Tibial nerve (tissue), 4 donors: ENCODE data around the gene PICK1.

Experiments used
- EP300 ChIP-seq, 2 donors: sonication (generic); formaldehyde crosslinking; IDR thresholded peaks; one replicate each; pipeline ENCODE4 v1.6.1; 2017; ENCODE audit warnings: antibody characterized with exemption in 2 of 2, mild to moderate bottlenecking in 1 of 2
- POLR2A ChIP-seq, 2 donors: fragments of 450-650 bp; IDR thresholded peaks; one replicate each; pipeline ENCODE4 v1.6.1; 2017; ENCODE audit warnings: antibody characterized with exemption in 2 of 2, mild to moderate bottlenecking in 2 of 2, moderate library complexity in 2 of 2
- TF ChIP-seq, protein P1 (sequence below), 5 experiments: fragments of 200-600 bp in 3 of 5; fragments of 450-650 bp in 2 of 5; sonication (generic) in 3 of 5; IDR thresholded peaks; one replicate each; pipeline ENCODE4 v1.5.1; 2016 to 2019; ENCODE audit warnings: antibody characterized with exemption in 5 of 5, mild to moderate bottlenecking in 3 of 5, moderate library complexity in 2 of 5

GRCh38 chr22:38021206-38021605 is 36.0 kb upstream of the PICK1 start:
- TF ChIP-seq, protein P1, sequence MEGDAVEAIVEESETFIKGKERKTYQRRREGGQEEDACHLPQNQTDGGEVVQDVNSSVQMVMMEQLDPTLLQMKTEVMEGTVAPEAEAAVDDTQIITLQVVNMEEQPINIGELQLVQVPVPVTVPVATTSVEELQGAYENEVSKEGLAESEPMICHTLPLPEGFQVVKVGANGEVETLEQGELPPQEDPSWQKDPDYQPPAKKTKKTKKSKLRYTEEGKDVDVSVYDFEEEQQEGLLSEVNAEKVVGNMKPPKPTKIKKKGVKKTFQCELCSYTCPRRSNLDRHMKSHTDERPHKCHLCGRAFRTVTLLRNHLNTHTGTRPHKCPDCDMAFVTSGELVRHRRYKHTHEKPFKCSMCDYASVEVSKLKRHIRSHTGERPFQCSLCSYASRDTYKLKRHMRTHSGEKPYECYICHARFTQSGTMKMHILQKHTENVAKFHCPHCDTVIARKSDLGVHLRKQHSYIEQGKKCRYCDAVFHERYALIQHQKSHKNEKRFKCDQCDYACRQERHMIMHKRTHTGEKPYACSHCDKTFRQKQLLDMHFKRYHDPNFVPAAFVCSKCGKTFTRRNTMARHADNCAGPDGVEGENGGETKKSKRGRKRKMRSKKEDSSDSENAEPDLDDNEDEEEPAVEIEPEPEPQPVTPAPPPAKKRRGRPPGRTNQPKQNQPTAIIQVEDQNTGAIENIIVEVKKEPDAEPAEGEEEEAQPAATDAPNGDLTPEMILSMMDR (IDR thresholded peaks at IDR 0.05): no peak
- no peak for TF ChIP-seq POLR2A (IDR thresholded peaks at IDR 0.05)
- TF ChIP-seq EP300 (IDR thresholded peaks at IDR 0.05): no peak
